HepG2 (cell line): Measurements from ENCODE around the gene SPDYE4. TPM values are rescaled to one million over a fixed set of nuclear protein-coding genes. Genes with fewer than 3 reads are reported as not detected.

Experiments
- CCDC6 ChIP-seq: sonication (generic); formaldehyde crosslinking; IDR thresholded peaks from 2 replicates; pipeline ENCODE4 v1.8.1; 2022; ENCODE audit warnings: mild to moderate bottlenecking, missing genetic modification reagents, moderate library complexity
- CEBPB ChIP-seq: IDR thresholded peaks from 2 replicates; pipeline ENCODE4 v1.6.1; 2011; ENCODE audit warnings: low read depth, low read length, improper control_type of control experiment, borderline replicate concordance
- CEBPG ChIP-seq: IDR thresholded peaks from 2 replicates; pipeline ENCODE4 v1.6.1; 2016
- EP300 ChIP-seq, 3 experiments: sonication (generic) in 1 of 3; formaldehyde crosslinking in 1 of 3; IDR thresholded peaks; 2 replicates each; pipeline versions ENCODE4 v1.5.1 to v1.6.1; 2011 to 2020; ENCODE audit warnings: low read depth in 2 of 3, low read length in 2 of 3, borderline replicate concordance in 1 of 3, improper control_type of control experiment in 1 of 3, mild to moderate bottlenecking in 1 of 3, missing genetic modification reagents in 1 of 3, moderate library complexity in 1 of 3
- FOXA1 ChIP-seq, 2 experiments: fragments of 450-650 bp in 1 of 2; sonication (generic) in 1 of 2; formaldehyde crosslinking in 1 of 2; IDR thresholded peaks; 2 replicates each; pipeline versions ENCODE4 v1.4.0 to v1.6.1; 2016 to 2020; ENCODE audit warnings: missing genetic modification reagents in 1 of 2
- FOXA3 ChIP-seq: IDR thresholded peaks from 2 replicates; pipeline ENCODE4 v1.6.1; 2016; ENCODE audit warnings: missing genetic modification reagents, missing compliant biosample characterization
- MTA1 ChIP-seq: sonication (generic); formaldehyde crosslinking; IDR thresholded peaks from 2 replicates; pipeline ENCODE4 v1.4.0; 2020; ENCODE audit warnings: missing genetic modification reagents, mild to moderate bottlenecking, borderline replicate concordance
- NR2F1 ChIP-seq, 2 experiments: fragments of 450-650 bp in 1 of 2; formaldehyde crosslinking in 1 of 2; IDR thresholded peaks; 2 replicates each; pipeline versions ENCODE4 v1.5.0 to v1.6.1; 2016 to 2020; ENCODE audit warnings: mild to moderate bottlenecking in 1 of 2, missing compliant biosample characterization in 1 of 2, missing genetic modification reagents in 1 of 2, moderate library complexity in 1 of 2
- NR2F6 ChIP-seq, 2 experiments: IDR thresholded peaks; 2 replicates each; pipeline ENCODE4 v1.6.1; 2016; ENCODE audit warnings: antibody characterized with exemption in 1 of 2, mild to moderate bottlenecking in 1 of 2
- PCBP2 ChIP-seq: fragments of 200-400 bp; formaldehyde crosslinking; optimal IDR thresholded peaks from 2 replicates; pipeline ENCODE3; 2018; ENCODE audit warnings: low read length, low read depth; ENCODE audit not compliant: poor library complexity, severe bottlenecking
- PHF20 ChIP-seq: sonication (generic); formaldehyde crosslinking; IDR thresholded peaks from 2 replicates; pipeline ENCODE4 v1.5.0; 2020; ENCODE audit warnings: mild to moderate bottlenecking, missing genetic modification reagents
- RXRB ChIP-seq: IDR thresholded peaks from 2 replicates; pipeline ENCODE4 v1.6.1; 2016; ENCODE audit warnings: borderline replicate concordance, missing genetic modification reagents, missing compliant biosample characterization
- SMYD3 ChIP-seq: sonication (generic); formaldehyde crosslinking; IDR thresholded peaks from 2 replicates; pipeline ENCODE4 v1.8.1; 2023; ENCODE audit warnings: mild to moderate bottlenecking, missing genetic modification reagents
- SOX6 ChIP-seq, 2 experiments: fragments of 450-650 bp in 1 of 2; sonication (generic) in 1 of 2; formaldehyde crosslinking in 1 of 2; IDR thresholded peaks; 2 replicates each; pipeline versions ENCODE4 v1.4.0 to v1.6.1; 2017 to 2020; ENCODE audit warnings: antibody characterized with exemption in 1 of 2, mild to moderate bottlenecking in 1 of 2, missing genetic modification reagents in 1 of 2
- TCF7 ChIP-seq: sonication (generic); IDR thresholded peaks from 2 replicates; pipeline ENCODE4 v1.6.1; 2016; ENCODE audit warnings: antibody characterized with exemption, low read depth
- ZMYM4 ChIP-seq: sonication (generic); formaldehyde crosslinking; IDR thresholded peaks from 2 replicates; pipeline ENCODE4 v1.8.1; 2023; ENCODE audit warnings: mild to moderate bottlenecking, missing genetic modification reagents
- ZNF207 ChIP-seq: fragments of 450-650 bp; IDR thresholded peaks from 2 replicates; pipeline ENCODE4 v1.6.1; 2016; ENCODE audit warnings: antibody characterized with exemption, borderline replicate concordance
- polyA plus RNA-seq, 8 experiments: library from polyadenylated mRNA; depleted of rRNA in 3 of 8; stranded (reverse) in 7 of 8; unstranded in 1 of 8; fragments of >200 nt; fragmentation: Illumina TruSeq in 4 of 8; extraction: Trizol in 4 of 8; gene quantifications; 2 replicates each; pipeline versions ENCODE4 v1.2.1 to v1.2.3, GENCODE V29; 2011 to 2016; ENCODE audit warnings: low read depth in 4 of 8, missing spikeins in 1 of 8, mixed read lengths in 1 of 8; ENCODE audit not compliant: insufficient read depth in 1 of 8
- total RNA-seq, 5 experiments: library from RNA; depleted of rRNA; stranded (reverse); fragments of >200 nt; fragmentation: Illumina TruSeq; extraction: Trizol; gene quantifications; 2 replicates each; pipeline ENCODE4 v1.2.3, GENCODE V29; 2016; ENCODE audit warnings: low read depth in 1 of 5
- TF ChIP-seq, protein P1 (sequence below): sonication (generic); formaldehyde crosslinking; conservative IDR thresholded peaks from 2 replicates; pipeline ENCODE4 v1.8.0; 2022; ENCODE audit warnings: missing genetic modification reagents
- TF ChIP-seq, protein P2 (sequence below): sonication (generic); formaldehyde crosslinking; IDR thresholded peaks from 2 replicates; pipeline ENCODE4 v1.4.0; 2020; ENCODE audit warnings: missing genetic modification reagents
- TF ChIP-seq, protein P3 (sequence below): sonication (generic); formaldehyde crosslinking; IDR thresholded peaks from 2 replicates; pipeline ENCODE4 v1.4.0; 2020; ENCODE audit warnings: mild to moderate bottlenecking, missing genetic modification reagents
- TF ChIP-seq, protein P4 (sequence below): sonication (generic); formaldehyde crosslinking; conservative IDR thresholded peaks from 2 replicates; pipeline ENCODE4 v1.8.0; 2022; ENCODE audit warnings: mild to moderate bottlenecking, moderate library complexity, missing genetic modification reagents

SPDYE4 gene
- total and polyA plus RNA-seq, 2 of the 13 experiments (the other 11 are each of a cell fraction or from before 2014, with no cell fraction given) = not detected

GRCh38 chr17:8788998-8789397 is 30.7 kb upstream of the SPDYE4 start (continued):
- TF ChIP-seq CEBPB (peak; percentile 52; the same call in 1 of the 2 replicates), ZNF207 (no peak), PHF20 (no peak), FOXA1 (IDR thresholded peaks at IDR 0.05) (no peak), FOXA1 (CRISPR knock-in tag; IDR thresholded peaks at IDR 0.05) (peak; percentile 94), TCF7 (peak; percentile 54; the same call in 1 of the 2 replicates), SOX6 (IDR thresholded peaks at IDR 0.05) (no peak), SOX6 (CRISPR knock-in tag; IDR thresholded peaks at IDR 0.05) (peak; percentile 56; the same call in 1 of the 2 replicates), CEBPG (peak; percentile 77), PCBP2 (no peak), FOXA3 (CRISPR knock-in tag) (peak; percentile 93), CCDC6 (no peak), EP300 (IDR thresholded peaks at IDR 0.05; ENCODE audit: low read depth in 2 of 2, low read length in 2 of 2) (peak in 1 of 2 experiments; percentile 68; a peak in 1 of 4 replicates), EP300 (CRISPR knock-in tag; IDR thresholded peaks at IDR 0.05; ENCODE audit: borderline replicate concordance) (no peak), RXRB (CRISPR knock-in tag) (0 out of 2 replicates have a peak, but pooled peaks have one; percentile 50), ZMYM4 (CRISPR knock-in tag) (peak; percentile 22; the same call in 1 of the 2 replicates), MTA1 (CRISPR knock-in tag) (no peak), NR2F6 (IDR thresholded peaks at IDR 0.05) (peak; percentile 94), NR2F6 (CRISPR knock-in tag; IDR thresholded peaks at IDR 0.05) (peak; percentile 80), SMYD3 (CRISPR knock-in tag) (no peak), NR2F1 (CRISPR knock-in tag; IDR thresholded peaks at IDR 0.05) (peak in 1 of 2 experiments; percentile 75; a peak in 1 of 4 replicates)
- TF ChIP-seq, protein P1, sequence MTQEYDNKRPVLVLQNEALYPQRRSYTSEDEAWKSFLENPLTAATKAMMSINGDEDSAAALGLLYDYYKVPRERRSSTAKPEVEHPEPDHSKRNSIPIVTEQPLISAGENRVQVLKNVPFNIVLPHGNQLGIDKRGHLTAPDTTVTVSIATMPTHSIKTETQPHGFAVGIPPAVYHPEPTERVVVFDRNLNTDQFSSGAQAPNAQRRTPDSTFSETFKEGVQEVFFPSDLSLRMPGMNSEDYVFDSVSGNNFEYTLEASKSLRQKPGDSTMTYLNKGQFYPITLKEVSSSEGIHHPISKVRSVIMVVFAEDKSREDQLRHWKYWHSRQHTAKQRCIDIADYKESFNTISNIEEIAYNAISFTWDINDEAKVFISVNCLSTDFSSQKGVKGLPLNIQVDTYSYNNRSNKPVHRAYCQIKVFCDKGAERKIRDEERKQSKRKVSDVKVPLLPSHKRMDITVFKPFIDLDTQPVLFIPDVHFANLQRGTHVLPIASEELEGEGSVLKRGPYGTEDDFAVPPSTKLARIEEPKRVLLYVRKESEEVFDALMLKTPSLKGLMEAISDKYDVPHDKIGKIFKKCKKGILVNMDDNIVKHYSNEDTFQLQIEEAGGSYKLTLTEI = no peak
- TF ChIP-seq, protein P2, sequence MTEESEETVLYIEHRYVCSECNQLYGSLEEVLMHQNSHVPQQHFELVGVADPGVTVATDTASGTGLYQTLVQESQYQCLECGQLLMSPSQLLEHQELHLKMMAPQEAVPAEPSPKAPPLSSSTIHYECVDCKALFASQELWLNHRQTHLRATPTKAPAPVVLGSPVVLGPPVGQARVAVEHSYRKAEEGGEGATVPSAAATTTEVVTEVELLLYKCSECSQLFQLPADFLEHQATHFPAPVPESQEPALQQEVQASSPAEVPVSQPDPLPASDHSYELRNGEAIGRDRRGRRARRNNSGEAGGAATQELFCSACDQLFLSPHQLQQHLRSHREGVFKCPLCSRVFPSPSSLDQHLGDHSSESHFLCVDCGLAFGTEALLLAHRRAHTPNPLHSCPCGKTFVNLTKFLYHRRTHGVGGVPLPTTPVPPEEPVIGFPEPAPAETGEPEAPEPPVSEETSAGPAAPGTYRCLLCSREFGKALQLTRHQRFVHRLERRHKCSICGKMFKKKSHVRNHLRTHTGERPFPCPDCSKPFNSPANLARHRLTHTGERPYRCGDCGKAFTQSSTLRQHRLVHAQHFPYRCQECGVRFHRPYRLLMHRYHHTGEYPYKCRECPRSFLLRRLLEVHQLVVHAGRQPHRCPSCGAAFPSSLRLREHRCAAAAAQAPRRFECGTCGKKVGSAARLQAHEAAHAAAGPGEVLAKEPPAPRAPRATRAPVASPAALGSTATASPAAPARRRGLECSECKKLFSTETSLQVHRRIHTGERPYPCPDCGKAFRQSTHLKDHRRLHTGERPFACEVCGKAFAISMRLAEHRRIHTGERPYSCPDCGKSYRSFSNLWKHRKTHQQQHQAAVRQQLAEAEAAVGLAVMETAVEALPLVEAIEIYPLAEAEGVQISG (CRISPR knock-in tag) = no peak
- TF ChIP-seq, protein P3, sequence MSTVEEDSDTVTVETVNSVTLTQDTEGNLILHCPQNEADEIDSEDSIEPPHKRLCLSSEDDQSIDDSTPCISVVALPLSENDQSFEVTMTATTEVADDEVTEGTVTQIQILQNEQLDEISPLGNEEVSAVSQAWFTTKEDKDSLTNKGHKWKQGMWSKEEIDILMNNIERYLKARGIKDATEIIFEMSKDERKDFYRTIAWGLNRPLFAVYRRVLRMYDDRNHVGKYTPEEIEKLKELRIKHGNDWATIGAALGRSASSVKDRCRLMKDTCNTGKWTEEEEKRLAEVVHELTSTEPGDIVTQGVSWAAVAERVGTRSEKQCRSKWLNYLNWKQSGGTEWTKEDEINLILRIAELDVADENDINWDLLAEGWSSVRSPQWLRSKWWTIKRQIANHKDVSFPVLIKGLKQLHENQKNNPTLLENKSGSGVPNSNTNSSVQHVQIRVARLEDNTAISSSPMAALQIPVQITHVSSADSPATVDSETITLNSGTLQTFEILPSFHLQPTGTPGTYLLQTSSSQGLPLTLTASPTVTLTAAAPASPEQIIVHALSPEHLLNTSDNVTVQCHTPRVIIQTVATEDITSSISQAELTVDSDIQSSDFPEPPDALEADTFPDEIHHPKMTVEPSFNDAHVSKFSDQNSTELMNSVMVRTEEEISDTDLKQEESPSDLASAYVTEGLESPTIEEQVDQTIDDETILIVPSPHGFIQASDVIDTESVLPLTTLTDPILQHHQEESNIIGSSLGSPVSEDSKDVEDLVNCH (CRISPR knock-in tag) = no peak
- TF ChIP-seq, protein P4, sequence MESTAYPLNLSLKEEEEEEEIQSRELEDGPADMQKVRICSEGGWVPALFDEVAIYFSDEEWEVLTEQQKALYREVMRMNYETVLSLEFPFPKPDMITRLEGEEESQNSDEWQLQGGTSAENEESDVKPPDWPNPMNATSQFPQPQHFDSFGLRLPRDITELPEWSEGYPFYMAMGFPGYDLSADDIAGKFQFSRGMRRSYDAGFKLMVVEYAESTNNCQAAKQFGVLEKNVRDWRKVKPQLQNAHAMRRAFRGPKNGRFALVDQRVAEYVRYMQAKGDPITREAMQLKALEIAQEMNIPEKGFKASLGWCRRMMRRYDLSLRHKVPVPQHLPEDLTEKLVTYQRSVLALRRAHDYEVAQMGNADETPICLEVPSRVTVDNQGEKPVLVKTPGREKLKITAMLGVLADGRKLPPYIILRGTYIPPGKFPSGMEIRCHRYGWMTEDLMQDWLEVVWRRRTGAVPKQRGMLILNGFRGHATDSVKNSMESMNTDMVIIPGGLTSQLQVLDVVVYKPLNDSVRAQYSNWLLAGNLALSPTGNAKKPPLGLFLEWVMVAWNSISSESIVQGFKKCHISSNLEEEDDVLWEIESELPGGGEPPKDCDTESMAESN (CRISPR knock-in tag) = 0 out of 2 replicates have a peak, but pooled peaks have one; percentile 60
